GM12878 (cell line): Measurements from ENCODE around the gene PHKA1. TPM values are rescaled to one million over a fixed set of nuclear protein-coding genes. Genes with fewer than 3 reads are reported as not detected.
A peak's percentile ranks its signal among the peaks of the same experiment; 100 is the strongest.
"Not testable (repeated sequence)": the region's sequence is repeated elsewhere in the genome, so short reads cannot be mapped to it uniquely, and the experiment has no call there.

Experiments
- ATAC-seq: fragments of 200-7000 bp; cut with Tn5 transposase; 3 replicates; pipeline ENCODE4 v1.9.1; 2020; ENCODE audit warnings: mild to moderate bottlenecking, moderate library complexity
- Bru-seq: library from RNA; stranded (reverse); fragments of 400-500 nt; gene quantifications from one replicate; lab custom pipeline; 2021; lab: Mats Ljungman, UMichigan
- BruChase-seq, 2 experiments: library from RNA; stranded (reverse); fragments of 400-500 nt; gene quantifications; one replicate each; lab custom pipeline; 2021; lab: Mats Ljungman, UMichigan
- BruUV-seq: library from RNA; stranded (reverse); fragments of 400-500 nt; replicated peaks from 2 replicates; lab custom pipeline; 2021; lab: Mats Ljungman, UMichigan
- CTCF ChIA-PET: fragments of 300-600 bp; sonication (Branson Sonifier 250); formaldehyde crosslinking; extraction: SDS; loops from one replicate; lab custom pipeline; 2021; ENCODE audit warnings: inconsistent platforms; lab: Yijun Ruan, JAX
- POLR2A ChIA-PET: fragments of 350-600 bp; formaldehyde crosslinking; extraction: SDS; loops from one replicate; lab custom pipeline; 2021; ENCODE audit warnings: inconsistent platforms; lab: Charles Lee
- RAD21 ChIA-PET: fragments of 300-600 bp; sonication (Branson Sonifier 250); formaldehyde crosslinking; loops from one replicate; lab custom pipeline; 2023; ENCODE audit warnings: antibody characterized with exemption; ENCODE audit not compliant: unreplicated experiment; lab: Charles Lee
- SMC1A ChIA-PET: fragments of 300-600 bp; sonication (Branson Sonifier 250); formaldehyde crosslinking; loops from one replicate; lab custom pipeline; 2023; ENCODE audit not compliant: unreplicated experiment, uncharacterized antibody; lab: Charles Lee
- DNase-seq: peaks from one replicate; pipeline ENCODE4 v3.0.0-alpha.2; 2011; ENCODE audit warnings: low read depth, low spot score
- FAIRE-seq: peaks from 3 replicates; lab custom pipeline; 2011; peaks lifted over from hg19 to GRCh38; lab: Jason Lieb, UNC
- H2AFZ ChIP-seq: 2 replicates; pipeline ENCODE4 v1.6.0; 2011; ENCODE audit warnings: low read depth, low read length, control low read depth; ENCODE audit not compliant: control insufficient read depth
- H3K27ac ChIP-seq: 2 replicates; pipeline ENCODE4 v1.5.1; 2011; ENCODE audit warnings: control low read depth; ENCODE audit not compliant: control insufficient read depth, insufficient read depth
- H3K27me3 ChIP-seq, 2 experiments: replicated peaks in 1 of 2; 2 replicates each; pipeline versions ENCODE4 v1.6.0 to v1.6.1; 2011; ENCODE audit warnings: low read length in 1 of 2; ENCODE audit not compliant: control insufficient read depth in 2 of 2, insufficient read depth in 2 of 2
- H3K36me3 ChIP-seq, 2 experiments: 2 replicates each; pipeline ENCODE4 v1.5.1; 2011; ENCODE audit warnings: low read length in 1 of 2; ENCODE audit not compliant: control insufficient read depth in 2 of 2, insufficient read depth in 2 of 2
- H3K4me1 ChIP-seq: 2 replicates; pipeline ENCODE4 v1.6.1; 2011; ENCODE audit warnings: mild to moderate bottlenecking, low read length, moderate library complexity, mixed read lengths; ENCODE audit not compliant: control insufficient read depth, insufficient read depth
- H3K4me2 ChIP-seq: 2 replicates; pipeline ENCODE4 v1.6.0; 2011; ENCODE audit warnings: control low read depth; ENCODE audit not compliant: control insufficient read depth, insufficient read depth
- H3K4me3 ChIP-seq: fragments of 200-600 bp; sonication (generic); 2 replicates; pipeline ENCODE4 v1.5.1; 2016
- H3K79me2 ChIP-seq: 2 replicates; pipeline ENCODE4 v1.6.0; 2011; ENCODE audit warnings: low read length; ENCODE audit not compliant: control insufficient read depth, insufficient read depth
- H3K9ac ChIP-seq: 2 replicates; pipeline ENCODE4 v1.8.0; 2011; ENCODE audit warnings: low read length, control low read depth, mixed read lengths; ENCODE audit not compliant: control insufficient read depth, insufficient read depth
- H3K9me3 ChIP-seq: replicated peaks from 3 replicates; pipeline ENCODE4 v1.5.1; 2011; ENCODE audit warnings: mild to moderate bottlenecking, low read length; ENCODE audit not compliant: control insufficient read depth, insufficient read depth
- H4K20me1 ChIP-seq: 2 replicates; pipeline ENCODE4 v1.6.0; 2011; ENCODE audit not compliant: control insufficient read depth, insufficient read depth
- WGBS: methylation state at CpG from one replicate; pipeline ENCODE4 v1.1.6; 2016; ENCODE audit warnings: low lambda C conversion rate; ENCODE audit not compliant: insufficient replicate concordance, insufficient coverage; ENCODE audit errors: missing lambda C conversion rate; 5-methylcytosine and 5-hydroxymethylcytosine counted together
- in situ Hi-C: fragments of 300-500 bp; cut with MboI; formaldehyde crosslinking; loops from 9 replicates; pipeline ENCODE4 v1.14.3; 2018; ENCODE audit warnings: mixed read lengths
- intact Hi-C: fragments of 100-400 bp; cut with micrococcal nuclease; formaldehyde crosslinking; loops from one replicate; pipeline ENCODE4 v1.14.2; 2022; ENCODE audit not compliant: unreplicated experiment
- long read RNA-seq, 2 experiments: library from polyadenylated mRNA; unstranded; transcript quantifications; one replicate each; pipeline ENCODE4 v2.0.0, GENCODE V29; 2019 to 2020
- polyA minus RNA-seq, 3 experiments: library from RNA; depleted of rRNA, polyadenylated mRNA; stranded (reverse); fragments of >200 nt; gene quantifications; 2 replicates each; pipeline ENCODE4 v1.2.3, GENCODE V29; 2011
- polyA plus RNA-seq, 11 experiments: library from polyadenylated mRNA; depleted of rRNA in 4 of 11; unstranded in 6 of 11; stranded (reverse) in 5 of 11; fragments of >200 nt; fragmentation: Nextera tagmentation in 4 of 11; fragmentation: Illumina TruSeq in 1 of 11; extraction: Ambion mirVana in 4 of 11; extraction: Trizol in 1 of 11; gene quantifications; 1 replicate in 1 of 11; 2 replicates in 10 of 11; pipeline versions ENCODE4 v1.2.1 to v1.2.3, GENCODE V29; 2011 to 2016; ENCODE audit warnings: inconsistent platforms in 2 of 11, missing spikeins in 2 of 11, low read depth in 1 of 11
- total RNA-seq, 4 experiments: library from RNA; depleted of rRNA in 3 of 4; stranded (reverse); fragments of >200 nt in 3 of 4; fragmentation: Illumina TruSeq in 1 of 4; extraction: Trizol in 1 of 4; gene quantifications; 2 replicates each; pipeline versions ENCODE4 v1.2.1 to v1.2.3, GENCODE V29; 2013 to 2021

PHKA1 gene
- 0.27 and 0.32 TPM in 2 replicates for total RNA-seq (2013; cell fraction: nucleolus; rRNA removed)
- total RNA-seq (2014; rRNA removed) = under 0.01 and 0.05 TPM in 2 replicates
- total RNA-seq (2014; rRNA removed; fragmentation: Illumina TruSeq; extraction: Trizol) = 0.05 and 0.09 TPM in 2 replicates
- total RNA-seq (2021) = 0.08 and 0.15 TPM in 2 replicates
- polyA plus RNA-seq (2011; ENCODE audit: low read depth) = 0.28 TPM
- polyA plus RNA-seq (2011; rRNA removed) = 0.03 TPM in 1 of 2 replicates, not detected in the other
- polyA plus RNA-seq (2011; cell fraction: cytosol; rRNA removed) = 0.01 and 0.02 TPM in 2 replicates
- 0.06 and 0.18 TPM in 2 replicates for polyA plus RNA-seq (2011; cell fraction: nucleus; rRNA removed)
- polyA plus RNA-seq (2012) = 0.24 and 0.43 TPM in 2 replicates
- 0.06 and 0.08 TPM in 2 replicates for polyA plus RNA-seq (2014; fragmentation: Illumina TruSeq; extraction: Trizol)
- not detected for polyA plus RNA-seq (2014; fragmentation: Nextera tagmentation; extraction: Ambion mirVana)
- 0.04 and 0.10 TPM in 2 replicates for polyA plus RNA-seq (2014; rRNA removed)
- polyA plus RNA-seq (2016; fragmentation: Nextera tagmentation; extraction: Ambion mirVana) = under 1 TPM in 1 of 2 experiments, not detected in 1; 0.03 TPM
- 0.15 and 0.21 TPM in 2 replicates for polyA minus RNA-seq (2011; rRNA and poly(A)+ RNA removed)
- polyA minus RNA-seq (2011; cell fraction: cytosol; rRNA and poly(A)+ RNA removed) = 0.21 TPM in 1 of 2 replicates, not detected in the other
- polyA minus RNA-seq (2011; cell fraction: nucleus; rRNA and poly(A)+ RNA removed) = 0.12 and 0.19 TPM in 2 replicates
- percentile 9 among the genes with signal in this experiment for Bru-seq, nascent RNA
- BruChase-seq, experiment 1, labeled RNA remaining after a 6-hour chase = percentile 7 among the genes with signal in this experiment
- BruChase-seq, experiment 2, labeled RNA remaining after a 2-hour chase = percentile 13 among the genes with signal in this experiment
- long read RNA-seq, experiment 1 = 0 reads
- long read RNA-seq, experiment 2 = 0 reads

DNA sequence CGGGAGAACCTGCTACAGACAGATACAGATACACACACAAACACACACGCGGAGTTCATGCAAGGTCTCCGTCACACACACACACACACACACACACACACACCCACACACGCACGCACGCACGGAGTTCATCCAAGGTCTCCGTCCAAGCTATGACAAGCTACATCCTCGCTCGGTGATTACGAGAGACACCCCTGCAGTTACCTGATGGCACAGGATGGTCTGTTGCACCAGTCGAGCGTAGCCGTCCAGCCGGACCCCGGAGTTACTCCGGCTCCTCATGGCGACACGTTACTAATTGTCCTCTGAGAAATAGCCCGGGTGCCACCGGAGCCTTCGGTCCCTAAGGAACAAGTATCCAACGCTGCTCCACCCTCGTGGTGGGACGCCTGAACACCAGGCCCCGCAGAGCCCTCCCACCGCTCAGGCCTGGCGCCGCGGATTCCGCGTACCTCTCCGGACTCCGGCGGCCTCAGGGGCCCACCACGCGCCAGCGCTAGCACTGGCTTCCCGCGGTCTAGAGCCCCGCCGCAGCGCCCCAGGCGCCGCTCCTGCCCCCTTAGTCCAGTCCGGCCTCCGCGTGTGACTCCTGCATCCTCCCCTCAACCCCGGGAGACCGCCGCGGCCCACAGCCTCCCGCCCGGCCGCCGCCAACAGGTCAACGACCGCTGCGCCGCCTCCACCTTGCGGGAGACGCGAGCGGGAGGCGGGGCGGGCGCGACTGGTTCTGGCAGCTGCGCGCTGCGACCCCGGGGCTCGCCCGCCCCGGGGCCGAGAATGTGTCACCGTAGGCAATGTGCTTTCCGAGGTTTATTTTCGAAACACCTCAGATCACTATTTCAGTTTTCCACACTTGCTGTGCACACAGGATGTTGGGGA lies at the start of gene PHKA1:
Gene PHKA1 (minus strand): TSS at position 708 of the 879 bp plus-strand sequence. CDS start 426 bp downstream, at position 282.
- RAD21 ChIA-PET, POLR2A ChIA-PET, H3K79me2 ChIP-seq, H3K27ac ChIP-seq, H3K27me3 ChIP-seq, BruUV-seq, intact Hi-C loops, H4K20me1 ChIP-seq, in situ Hi-C loops, H3K9me3 ChIP-seq, DNase-seq, H2AFZ ChIP-seq, H3K9ac ChIP-seq, H3K4me2 ChIP-seq, H3K36me3 ChIP-seq, FAIRE-seq, H3K4me1 ChIP-seq, H3K4me3 ChIP-seq, SMC1A ChIA-PET: not testable (repeated sequence)
- 44% methylated on average over 45 of the region's 80 CpGs for WGBS
- CTCF ChIA-PET = interaction anchor here (0.6 kb wide), 1 partner anchor 130 kb away, joined by 3 read pairs; no protein-coding TSS in a partner anchor
- ATAC-seq = peak; percentile 34; the same call in 2 of the 3 replicates

DNA sequence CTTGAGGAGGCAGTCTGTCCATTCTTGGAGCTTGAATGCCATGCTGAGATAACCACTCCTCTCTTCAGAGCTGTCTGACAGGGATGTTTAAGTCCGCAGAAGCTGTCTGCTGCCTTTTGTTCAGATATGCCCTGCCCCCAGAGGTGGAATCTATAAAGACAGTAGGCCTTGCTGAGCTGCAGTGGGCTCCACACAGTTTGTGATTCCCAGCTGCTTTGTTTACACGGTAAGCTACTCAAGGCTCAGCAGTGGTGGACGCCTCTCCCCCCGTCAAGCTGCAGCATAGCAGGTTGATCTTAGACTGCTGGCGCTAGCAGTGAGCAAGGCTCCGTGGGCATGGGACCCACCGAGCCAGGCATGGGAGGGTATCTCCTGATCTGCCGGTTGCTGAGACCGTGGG lies 46.3 kb upstream of the PHKA1 start:
- no CpG with 5 or more reads among the region's 9 CpGs for WGBS
- not testable (repeated sequence) for H3K36me3 ChIP-seq, BruUV-seq

DNA sequence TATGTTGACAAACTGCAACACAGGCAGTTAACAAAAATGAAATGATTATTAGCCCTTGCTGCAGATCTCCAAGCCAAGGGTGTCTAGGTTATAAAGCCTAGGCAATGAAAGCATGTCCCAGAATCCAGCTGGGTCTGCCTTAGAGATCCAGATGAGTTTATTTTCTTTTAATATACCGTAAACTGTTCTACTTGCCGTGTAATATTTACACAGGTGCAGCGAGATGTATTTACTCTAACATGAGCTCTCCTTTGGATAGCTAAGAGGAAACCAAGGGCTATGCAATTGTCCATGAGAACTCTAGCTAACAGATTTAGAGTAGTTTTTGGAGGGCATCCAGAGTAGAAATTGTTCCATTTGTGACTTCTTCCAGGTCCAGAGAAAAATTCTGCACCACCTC lies 34.4 kb upstream of the PHKA1 start:
- SMC1A ChIA-PET, H3K27ac ChIP-seq, H3K9ac ChIP-seq, in situ Hi-C loops, H3K4me2 ChIP-seq, ATAC-seq, H4K20me1 ChIP-seq, POLR2A ChIA-PET, H3K9me3 ChIP-seq, H3K4me3 ChIP-seq, H3K27me3 ChIP-seq, H3K79me2 ChIP-seq, CTCF ChIA-PET, H2AFZ ChIP-seq, H3K36me3 ChIP-seq, DNase-seq, RAD21 ChIA-PET, H3K4me1 ChIP-seq, FAIRE-seq, intact Hi-C loops, BruUV-seq: not testable (repeated sequence)
- WGBS = no CpG with 5 or more reads among the region's 3 CpGs

More for the DNA sequence above, 46.3 kb upstream of the PHKA1 start:
- intact Hi-C loops, H3K27ac ChIP-seq, FAIRE-seq, POLR2A ChIA-PET, H3K4me3 ChIP-seq, H3K4me2 ChIP-seq, H4K20me1 ChIP-seq, H3K27me3 ChIP-seq, RAD21 ChIA-PET, SMC1A ChIA-PET, DNase-seq, H3K9me3 ChIP-seq, H3K79me2 ChIP-seq, CTCF ChIA-PET, H2AFZ ChIP-seq, in situ Hi-C loops, H3K9ac ChIP-seq, H3K4me1 ChIP-seq, ATAC-seq: not testable (repeated sequence)
